ENCODE measurements around the gene DPF3. TPM values are rescaled to one million over a fixed set of nuclear protein-coding genes. Genes with fewer than 3 reads are reported as not detected.

The DPF3 gene
- polyA plus RNA-seq, 2 donors: 0.16 to 0.37 TPM

DNA sequence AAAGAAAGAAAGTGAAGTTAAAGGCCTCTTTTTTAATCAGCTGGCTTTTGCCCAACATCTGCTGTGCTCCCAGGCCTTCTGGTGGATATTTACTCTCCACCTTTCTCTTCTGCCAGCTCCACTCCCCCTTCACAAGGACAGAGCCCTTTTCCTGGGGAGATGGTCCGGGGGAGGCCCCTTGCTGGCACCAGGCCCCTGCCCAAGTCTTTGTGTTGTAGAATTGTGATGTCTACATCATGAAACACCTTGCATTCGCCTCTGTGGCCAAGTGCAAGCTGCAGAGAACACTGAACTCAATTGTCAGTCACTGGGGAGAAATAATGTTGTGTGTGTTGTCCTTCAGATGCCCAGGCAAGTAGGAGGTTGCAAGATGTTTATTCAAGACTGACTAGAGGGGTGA, 150.3 kb downstream of the DPF3 start:
- H3K4me1 ChIP-seq (ENCODE audit: control insufficient read depth in 2 of 2, insufficient read depth in 2 of 2, low read length in 1 of 2): no peaks in the 10 kb centered on the region
- no peak overlapping the region for H3K4me3 ChIP-seq (ENCODE audit: low read depth in 1 of 2, low read length in 2 of 2)
- WGBS, 2 donors: 58 to 66% methylated on average over 2 of the region's 2 CpGs

DNA sequence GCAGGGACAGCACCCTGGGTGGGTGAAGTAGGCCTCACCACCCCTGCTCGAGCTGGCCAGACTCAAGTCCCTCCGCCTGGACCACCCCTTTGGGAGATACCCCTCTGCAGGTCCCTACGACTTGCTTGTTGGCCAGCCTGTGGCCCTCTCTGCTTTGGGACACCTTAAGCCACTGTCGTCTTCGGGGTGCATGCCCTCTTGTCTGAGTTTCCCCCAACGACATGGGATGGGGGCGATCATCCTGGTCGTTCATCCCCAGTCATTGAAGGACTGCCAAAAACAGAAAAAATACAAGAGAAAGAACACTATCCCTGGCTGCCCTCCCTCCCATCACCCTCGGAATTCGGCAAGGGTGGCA, 151.1 kb downstream of the DPF3 start:
- no peaks in the 10 kb centered on the region for H3K36me3 ChIP-seq (ENCODE audit: control insufficient read depth in 2 of 2, insufficient read depth in 2 of 2, low read length in 1 of 2)
- no peaks in the 10 kb centered on the region for H3K27me3 ChIP-seq (ENCODE audit: control insufficient read depth in 1 of 2, insufficient read depth in 2 of 2, low read length in 2 of 2)
- H3K4me1 ChIP-seq (ENCODE audit: control insufficient read depth in 2 of 2, insufficient read depth in 2 of 2, low read length in 1 of 2): no peaks in the 10 kb centered on the region
- no peak overlapping the region for H3K27ac ChIP-seq (ENCODE audit: low read depth in 2 of 2, low read length in 1 of 2)
- no peaks in the 10 kb centered on the region for H3K9me3 ChIP-seq (ENCODE audit: control insufficient read depth in 2 of 2, insufficient read depth in 1 of 2, low read depth in 1 of 2, low read length in 1 of 2)
- WGBS, 2 donors: 89 to 90% methylated on average over 10 of the region's 10 CpGs
- no peak overlapping the region for H3K4me3 ChIP-seq (ENCODE audit: low read depth in 1 of 2, low read length in 2 of 2)

More for the DNA sequence above, 150.3 kb downstream of the DPF3 start:
- Histone ChIP-seq H3K36me3 (ENCODE audit: control insufficient read depth in 2 of 2, insufficient read depth in 2 of 2, low read length in 1 of 2) (no peaks in the 10 kb centered on the region), H3K9me3 (ENCODE audit: control insufficient read depth in 2 of 2, insufficient read depth in 1 of 2, low read depth in 1 of 2, low read length in 1 of 2) (no peaks in the 10 kb centered on the region), H3K27ac (ENCODE audit: low read depth in 2 of 2, low read length in 1 of 2) (no peak overlapping the region), H3K27me3 (ENCODE audit: control insufficient read depth in 1 of 2, insufficient read depth in 2 of 2, low read length in 2 of 2) (no peaks in the 10 kb centered on the region)

DNA sequence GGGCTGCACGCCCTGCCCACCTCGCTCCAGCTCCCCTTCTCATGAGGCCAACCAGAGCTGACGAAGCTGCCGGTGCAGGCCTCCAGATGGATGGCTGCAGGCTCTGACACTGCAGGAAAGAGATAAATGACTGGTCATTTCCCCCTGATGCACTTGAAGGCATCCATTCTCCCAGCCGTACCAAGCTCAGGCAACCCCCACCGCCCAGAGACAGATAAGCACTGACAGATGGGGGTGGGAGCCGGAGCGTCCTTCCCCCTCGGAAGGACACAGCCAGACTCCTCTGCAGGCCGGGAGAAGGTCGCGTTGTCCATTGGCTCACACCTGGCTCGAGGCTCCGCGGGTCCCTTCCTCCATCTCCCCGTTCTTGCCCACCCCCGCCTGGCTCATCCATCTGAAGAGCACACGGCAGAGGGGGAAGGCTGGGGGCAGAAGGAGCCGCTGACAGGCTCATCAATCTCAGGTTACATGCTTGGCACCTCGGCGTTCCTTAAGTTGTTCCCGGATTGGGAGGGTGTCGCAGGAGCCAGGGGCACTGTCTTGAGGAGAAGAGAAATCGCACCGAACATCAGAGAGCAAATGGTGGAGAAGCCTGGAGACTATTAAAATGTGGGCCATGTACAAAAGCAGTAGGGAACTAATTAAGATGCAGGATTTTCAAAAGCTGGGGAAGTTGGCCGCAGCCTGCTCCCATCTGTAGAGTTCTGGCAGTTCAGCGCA, 151.6 kb downstream of the DPF3 start:
- 65 to 67% methylated on average over 25 to 27 of the region's 27 CpGs for WGBS, 2 donors
- no peak overlapping the region for H3K27ac ChIP-seq (ENCODE audit: low read depth in 2 of 2, low read length in 1 of 2)
- H3K4me3 ChIP-seq (ENCODE audit: low read depth in 1 of 2, low read length in 2 of 2): no peak overlapping the region
- H3K27me3 ChIP-seq (ENCODE audit: control insufficient read depth in 1 of 2, insufficient read depth in 2 of 2, low read length in 2 of 2): no peaks in the 10 kb centered on the region
- H3K4me1 ChIP-seq (ENCODE audit: control insufficient read depth in 2 of 2, insufficient read depth in 2 of 2, low read length in 1 of 2): no peaks in the 10 kb centered on the region
- no peaks in the 10 kb centered on the region for H3K9me3 ChIP-seq (ENCODE audit: control insufficient read depth in 2 of 2, insufficient read depth in 1 of 2, low read depth in 1 of 2, low read length in 1 of 2)
- H3K36me3 ChIP-seq (ENCODE audit: control insufficient read depth in 2 of 2, insufficient read depth in 2 of 2, low read length in 1 of 2): no peaks in the 10 kb centered on the region

DNA sequence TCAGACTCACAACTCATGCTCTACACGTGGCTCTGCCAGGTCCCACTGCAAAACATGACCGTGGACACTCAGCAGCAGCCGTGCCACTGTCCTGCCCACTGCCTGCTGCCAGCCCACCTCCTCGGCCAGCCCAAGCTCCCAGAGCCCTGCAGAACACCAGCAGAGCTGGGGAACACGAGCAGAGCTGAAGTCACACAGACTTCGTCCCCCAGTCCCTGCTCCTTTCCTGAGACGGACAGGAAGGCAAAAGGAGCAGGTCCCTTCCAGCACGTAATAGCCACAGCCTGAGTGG, 152.1 kb downstream of the DPF3 start:
- Histone ChIP-seq H3K27ac (ENCODE audit: low read depth in 2 of 2, low read length in 1 of 2) (no peak overlapping the region), H3K4me1 (ENCODE audit: control insufficient read depth in 2 of 2, insufficient read depth in 2 of 2, low read length in 1 of 2) (no peaks in the 10 kb centered on the region), H3K36me3 (ENCODE audit: control insufficient read depth in 2 of 2, insufficient read depth in 2 of 2, low read length in 1 of 2) (no peaks in the 10 kb centered on the region), H3K4me3 (ENCODE audit: low read depth in 1 of 2, low read length in 2 of 2) (no peak overlapping the region), H3K9me3 (ENCODE audit: control insufficient read depth in 2 of 2, insufficient read depth in 1 of 2, low read depth in 1 of 2, low read length in 1 of 2) (no peaks in the 10 kb centered on the region), H3K27me3 (ENCODE audit: control insufficient read depth in 1 of 2, insufficient read depth in 2 of 2, low read length in 2 of 2) (no peaks in the 10 kb centered on the region)
- 82% methylated on average over 8 of the region's 8 CpGs for WGBS, 2 donors

DNA sequence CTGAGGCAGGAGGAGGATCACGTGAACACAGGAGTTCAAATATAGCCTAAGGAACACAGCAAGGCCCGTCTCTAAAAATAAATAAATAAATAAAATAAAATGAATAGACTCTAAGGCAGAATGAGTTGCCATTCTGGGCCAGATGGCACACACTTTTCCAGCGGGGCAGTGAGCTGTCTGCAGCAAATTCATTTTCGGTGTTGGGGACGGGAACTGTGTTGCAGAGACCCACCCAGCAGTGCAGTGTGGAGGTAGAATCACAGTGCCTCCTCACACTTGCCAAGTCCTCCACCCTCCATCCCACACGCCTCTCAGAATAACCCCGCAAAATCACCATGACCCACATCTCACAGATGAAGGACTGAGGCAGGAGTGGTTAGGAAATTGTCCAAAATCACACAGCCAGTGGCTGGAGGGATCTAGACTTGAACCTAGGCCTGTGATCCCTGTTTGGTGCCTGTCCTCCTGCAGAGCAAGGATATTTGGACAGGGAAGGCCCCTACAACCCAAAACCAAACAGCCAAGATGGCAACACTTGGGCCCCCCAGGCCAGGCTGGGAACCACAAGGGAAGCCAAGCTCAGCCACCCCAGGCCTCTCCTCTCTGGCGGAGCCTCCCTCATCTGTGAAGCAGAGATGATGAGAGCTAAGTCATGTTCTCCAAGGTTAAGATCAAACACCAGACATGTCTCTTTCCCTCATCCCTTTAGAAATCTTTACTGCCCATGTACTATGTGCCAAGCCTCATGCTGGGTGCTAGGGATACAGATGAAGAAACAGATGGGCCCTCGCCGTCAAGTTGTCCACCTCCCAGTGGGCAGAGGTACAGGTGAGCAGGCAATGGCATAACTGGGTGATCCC, 152.7 kb downstream of the DPF3 start:
- Histone ChIP-seq H3K4me3 (ENCODE audit: low read depth in 1 of 2, low read length in 2 of 2) (no peak overlapping the region), H3K9me3 (ENCODE audit: control insufficient read depth in 2 of 2, insufficient read depth in 1 of 2, low read depth in 1 of 2, low read length in 1 of 2) (no peaks in the 10 kb centered on the region), H3K4me1 (ENCODE audit: control insufficient read depth in 2 of 2, insufficient read depth in 2 of 2, low read length in 1 of 2) (no peaks in the 10 kb centered on the region), H3K27ac (ENCODE audit: low read depth in 2 of 2, low read length in 1 of 2) (no peak overlapping the region), H3K27me3 (ENCODE audit: control insufficient read depth in 1 of 2, insufficient read depth in 2 of 2, low read length in 2 of 2) (no peaks in the 10 kb centered on the region), H3K36me3 (ENCODE audit: control insufficient read depth in 2 of 2, insufficient read depth in 2 of 2, low read length in 1 of 2) (no peaks in the 10 kb centered on the region)
- 97% methylated on average over 10 of the region's 10 CpGs for WGBS, 2 donors

DNA sequence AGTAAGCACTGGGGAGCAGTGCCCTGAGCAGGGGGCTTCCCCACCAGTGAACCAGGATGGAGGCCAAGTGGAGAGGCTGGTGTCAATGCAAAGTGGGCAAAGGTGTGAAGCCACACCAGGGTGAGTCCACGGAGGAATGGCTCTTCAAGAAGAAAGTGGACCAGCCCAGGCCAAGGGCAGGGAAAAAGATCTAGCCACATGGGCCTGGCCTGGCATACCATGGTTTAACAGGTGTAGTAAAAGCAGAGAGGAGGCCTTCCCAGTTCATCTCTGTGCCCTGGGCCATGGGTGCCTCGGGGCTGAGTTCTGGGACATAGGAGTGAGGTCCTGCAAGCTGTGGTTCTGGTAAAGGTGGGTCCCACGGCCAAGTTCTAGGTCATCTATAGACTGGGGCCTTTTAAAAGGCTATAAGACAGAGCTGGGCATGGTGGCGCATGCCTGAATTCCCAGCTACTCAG, 153.4 kb downstream of the DPF3 start:
- H3K4me1 ChIP-seq (ENCODE audit: control insufficient read depth in 2 of 2, insufficient read depth in 2 of 2, low read length in 1 of 2): no peaks in the 10 kb centered on the region
- H3K36me3 ChIP-seq (ENCODE audit: control insufficient read depth in 2 of 2, insufficient read depth in 2 of 2, low read length in 1 of 2): no peaks in the 10 kb centered on the region
- no peak overlapping the region for H3K27ac ChIP-seq (ENCODE audit: low read depth in 2 of 2, low read length in 1 of 2)
- no peak overlapping the region for H3K4me3 ChIP-seq (ENCODE audit: low read depth in 1 of 2, low read length in 2 of 2)
- no peaks in the 10 kb centered on the region for H3K27me3 ChIP-seq (ENCODE audit: control insufficient read depth in 1 of 2, insufficient read depth in 2 of 2, low read length in 2 of 2)
- H3K9me3 ChIP-seq (ENCODE audit: control insufficient read depth in 2 of 2, insufficient read depth in 1 of 2, low read depth in 1 of 2, low read length in 1 of 2): no peaks in the 10 kb centered on the region
- WGBS, 2 donors: 83 to 88% methylated on average over 4 of the region's 4 CpGs

DNA sequence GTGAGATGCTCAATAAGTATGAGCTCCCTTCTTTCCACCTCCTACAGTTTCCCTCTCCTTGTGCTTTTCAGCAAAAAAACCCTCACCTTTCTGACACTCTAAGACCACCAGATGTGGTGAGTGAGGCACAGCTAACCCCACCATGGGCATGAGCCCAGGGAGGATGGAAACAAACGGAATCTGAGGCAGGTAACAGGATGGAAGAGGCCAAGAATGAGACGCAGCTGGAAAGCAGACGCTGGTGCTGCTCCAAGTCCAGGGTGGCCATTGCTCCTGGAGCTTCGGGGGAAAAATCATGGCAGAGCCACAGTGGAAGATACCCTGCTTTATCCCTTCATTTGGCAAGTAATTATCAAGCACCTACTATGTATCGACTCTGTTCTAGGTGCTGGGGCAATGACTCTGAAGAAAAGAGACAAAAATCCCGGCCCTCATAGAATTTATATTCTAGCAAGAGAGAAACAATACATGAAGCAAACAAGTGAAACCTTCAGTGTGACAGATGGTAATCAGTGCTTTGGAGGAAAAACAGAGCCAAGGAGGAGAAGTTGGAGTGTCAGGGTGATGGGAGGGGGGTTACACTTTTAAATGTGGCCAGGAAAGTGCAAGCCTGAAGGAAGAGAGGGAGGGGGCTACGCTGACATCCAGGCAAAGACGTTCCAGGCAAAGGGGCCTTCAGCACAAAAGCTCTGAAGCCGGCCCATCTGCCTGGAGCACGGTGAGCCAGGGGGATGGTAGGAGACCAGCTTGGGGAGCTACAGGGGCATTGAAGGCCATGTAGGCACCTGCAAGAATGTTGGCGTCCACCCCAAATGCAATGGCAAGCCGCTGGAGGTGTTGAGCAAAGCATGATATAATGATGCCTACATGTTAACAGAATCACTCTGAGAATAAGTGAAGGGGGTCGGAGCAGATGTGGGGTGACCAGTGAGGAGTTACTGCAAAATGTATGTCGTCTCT, 154.2 kb downstream of the DPF3 start:
- H3K36me3 ChIP-seq (ENCODE audit: control insufficient read depth in 2 of 2, insufficient read depth in 2 of 2, low read length in 1 of 2): no peaks in the 10 kb centered on the region
- no peaks in the 10 kb centered on the region for H3K9me3 ChIP-seq (ENCODE audit: control insufficient read depth in 2 of 2, insufficient read depth in 1 of 2, low read depth in 1 of 2, low read length in 1 of 2)
- no peaks in the 10 kb centered on the region for H3K4me1 ChIP-seq (ENCODE audit: control insufficient read depth in 2 of 2, insufficient read depth in 2 of 2, low read length in 1 of 2)
- no peak overlapping the region for H3K4me3 ChIP-seq (ENCODE audit: low read depth in 1 of 2, low read length in 2 of 2)
- no peaks in the 10 kb centered on the region for H3K27me3 ChIP-seq (ENCODE audit: control insufficient read depth in 1 of 2, insufficient read depth in 2 of 2, low read length in 2 of 2)
- WGBS, 2 donors: 86 to 87% methylated on average over 14 of the region's 14 CpGs
- no peak overlapping the region for H3K27ac ChIP-seq (ENCODE audit: low read depth in 2 of 2, low read length in 1 of 2)

DNA sequence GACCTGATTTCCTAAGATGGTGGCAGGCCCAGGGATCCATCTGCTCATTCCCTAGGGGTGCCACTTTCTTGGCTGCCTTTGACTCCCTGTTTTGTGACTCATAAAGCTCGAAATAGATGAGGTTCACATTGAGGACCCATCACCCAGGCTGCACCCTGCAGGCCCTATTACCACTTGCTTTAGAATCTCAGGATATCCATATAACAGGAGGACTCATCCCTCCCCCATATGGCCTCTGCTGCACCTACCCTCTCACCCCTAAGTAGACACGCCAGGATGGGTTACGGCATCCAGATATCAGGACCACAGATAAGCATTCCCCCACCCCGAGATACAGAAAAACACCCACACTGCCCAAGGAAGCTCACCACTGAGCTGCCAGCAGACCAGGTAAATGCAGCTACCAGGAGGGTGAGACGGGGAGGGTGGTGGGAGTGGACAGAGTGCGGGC, 155.7 kb downstream of the DPF3 start:
- Histone ChIP-seq H3K4me1 (ENCODE audit: control insufficient read depth in 2 of 2, insufficient read depth in 2 of 2, low read length in 1 of 2) (no peaks in the 10 kb centered on the region), H3K36me3 (ENCODE audit: control insufficient read depth in 2 of 2, insufficient read depth in 2 of 2, low read length in 1 of 2) (no peaks in the 10 kb centered on the region), H3K9me3 (ENCODE audit: control insufficient read depth in 2 of 2, insufficient read depth in 1 of 2, low read depth in 1 of 2, low read length in 1 of 2) (no peaks in the 10 kb centered on the region), H3K27me3 (ENCODE audit: control insufficient read depth in 1 of 2, insufficient read depth in 2 of 2, low read length in 2 of 2) (no peaks in the 10 kb centered on the region), H3K27ac (ENCODE audit: low read depth in 2 of 2, low read length in 1 of 2) (no peak overlapping the region), H3K4me3 (ENCODE audit: low read depth in 1 of 2, low read length in 2 of 2) (no peak overlapping the region)
- 87 to 89% methylated on average over 6 of the region's 6 CpGs for WGBS, 2 donors

DNA sequence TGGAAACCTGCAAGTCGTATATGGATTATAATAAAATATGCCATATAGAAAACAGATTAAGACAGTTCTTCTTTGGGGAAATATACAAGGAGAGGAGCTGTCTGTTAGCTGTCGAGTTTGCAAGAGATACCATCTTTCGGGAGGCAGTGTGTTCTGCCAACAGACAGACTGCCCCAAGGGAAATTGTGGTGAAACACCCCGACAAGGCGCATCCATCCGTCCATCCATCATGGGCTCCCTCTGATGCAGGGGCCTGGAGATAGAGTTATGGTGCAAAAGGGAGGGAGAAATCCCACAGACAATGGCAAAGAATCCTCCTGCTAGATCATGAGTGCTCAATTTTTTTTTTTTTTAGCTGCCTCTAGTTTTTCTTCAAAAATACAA, 156.3 kb downstream of the DPF3 start:
- H3K9me3 ChIP-seq (ENCODE audit: control insufficient read depth in 2 of 2, insufficient read depth in 1 of 2, low read depth in 1 of 2, low read length in 1 of 2): no peaks in the 10 kb centered on the region
- H3K27me3 ChIP-seq (ENCODE audit: control insufficient read depth in 1 of 2, insufficient read depth in 2 of 2, low read length in 2 of 2): no peaks in the 10 kb centered on the region
- no peak overlapping the region for H3K4me3 ChIP-seq (ENCODE audit: low read depth in 1 of 2, low read length in 2 of 2)
- 53 to 73% methylated on average over 6 of the region's 6 CpGs for WGBS, 2 donors
- no peak overlapping the region for H3K27ac ChIP-seq (ENCODE audit: low read depth in 2 of 2, low read length in 1 of 2)
- no peaks in the 10 kb centered on the region for H3K36me3 ChIP-seq (ENCODE audit: control insufficient read depth in 2 of 2, insufficient read depth in 2 of 2, low read length in 1 of 2)
- no peaks in the 10 kb centered on the region for H3K4me1 ChIP-seq (ENCODE audit: control insufficient read depth in 2 of 2, insufficient read depth in 2 of 2, low read length in 1 of 2)
